ENCODE data around the gene FBXO7.

- TF ChIP-seq CTCF (IDR thresholded peaks at IDR 0.05; ENCODE audit: poor library complexity) (no peak), EZH2 (IDR thresholded peaks at IDR 0.05; ENCODE audit: borderline replicate concordance) (no peak), EZH2phosphoT487 (IDR thresholded peaks at IDR 0.05; ENCODE audit: low read depth, severe bottlenecking, unreplicated experiment) (no peak)
Observed at GRCh38 chr22:32545801-32546200, 71.2 kb downstream of the FBXO7 start.

Measured in hepatocyte (in vitro differentiated cells).